SH-SY5Y (cell line): ENCODE data around the gene CHCHD5.

ENCODE experiments used
- GATA2 ChIP-seq: IDR thresholded peaks from 2 replicates; pipeline ENCODE4 v1.6.1; 2011; ENCODE audit warnings: mild to moderate bottlenecking, low read depth, low read length
- GATA3 ChIP-seq: IDR thresholded peaks from 2 replicates; pipeline ENCODE4 v1.6.1; 2011; ENCODE audit warnings: low read depth, mild to moderate bottlenecking, low read length, moderate library complexity

GRCh38 chr2:112623913-112624777 is 39.7 kb downstream of the CHCHD5 start:
- no peak for TF ChIP-seq GATA3
- TF ChIP-seq GATA2 = no peak
